ENCODE results near the gene TENM4. TPM values are rescaled to one million over a fixed set of nuclear protein-coding genes. Genes with fewer than 3 reads are reported as not detected.

The TENM4 gene
- total and polyA plus RNA-seq, 2 of the 8 experiments (the other 6 are each of a cell fraction or from before 2014, with no cell fraction given), result 3.5 to 7.2 TPM

DNA sequence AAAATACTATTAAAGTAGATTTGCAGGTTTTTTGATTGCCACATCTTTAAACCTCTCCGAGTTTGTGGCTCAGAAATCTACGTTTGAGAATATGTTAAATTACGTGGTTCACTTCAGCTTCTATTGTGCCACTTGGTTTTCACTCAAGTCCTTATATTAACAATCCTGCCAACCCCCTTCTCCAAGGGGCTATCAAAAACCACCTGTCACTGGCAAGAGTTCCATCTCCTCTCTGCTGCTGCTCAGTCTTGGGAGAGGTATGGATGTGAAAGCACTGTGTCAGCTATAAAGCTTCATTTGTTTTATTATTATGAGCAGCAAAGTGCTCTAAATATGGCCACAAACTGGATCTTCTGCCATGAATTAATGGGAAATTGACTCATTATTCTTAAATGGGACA is 668.6 kb downstream of the TENM4 start (continued):
- TF ChIP-seq NANOG (IDR thresholded peaks at IDR 0.05; ENCODE audit: insufficient read depth, low read depth, low read length, poor library complexity, severe bottlenecking) (no peak), CHD2 (IDR thresholded peaks at IDR 0.05; ENCODE audit: low read length) (no peak), TAF1 (IDR thresholded peaks at IDR 0.05; ENCODE audit: low read depth, low read length) (no peak)
